Fibroblast of the conjunctiva (primary cell): ENCODE data around the gene DNAJC5.
"Not testable (repeated sequence)": the region's sequence is repeated elsewhere in the genome, so short reads cannot be mapped to it uniquely, and the experiment has no call there.

Experiments
- DNase-seq: peaks from one replicate; pipeline ENCODE4 v3.0.0-alpha.2; 2010; ENCODE audit warnings: low read depth

The DNAJC5 gene

GRCh38 chr20:63956664-63957003 is 61.7 kb downstream of the DNAJC5 start:
- no peak for DNase-seq

- DNase-seq = peak; percentile 59
Observed at GRCh38 chr20:63957004-63957689, 62.2 kb downstream of the DNAJC5 start.

- DNase-seq = no peak
Observed at GRCh38 chr20:63957690-63958441, 62.9 kb downstream of the DNAJC5 start.

- no peak for DNase-seq
Observed at GRCh38 chr20:63958471-63958870, 63.5 kb downstream of the DNAJC5 start.

GRCh38 chr20:63958964-63959698 is 64.2 kb downstream of the DNAJC5 start:
- DNase-seq = no peak

GRCh38 chr20:63959699-63960075 is 64.8 kb downstream of the DNAJC5 start:
- no peak for DNase-seq

GRCh38 chr20:63960654-63961621 is 66.0 kb downstream of the DNAJC5 start:
- not testable (repeated sequence) for DNase-seq

- no peak for DNase-seq
Observed at GRCh38 chr20:63961664-63962425, 66.9 kb downstream of the DNAJC5 start.

- no peak for DNase-seq
Observed at GRCh38 chr20:63962426-63963347, 67.8 kb downstream of the DNAJC5 start.

GRCh38 chr20:63963348-63963741 is 68.4 kb downstream of the DNAJC5 start:
- DNase-seq = no peak

GRCh38 chr20:63963784-63964301 is 68.9 kb downstream of the DNAJC5 start:
- no peak for DNase-seq

GRCh38 chr20:63964412-63964811 is 69.5 kb downstream of the DNAJC5 start:
- DNase-seq = no peak

- no peak for DNase-seq
Observed at GRCh38 chr20:63966172-63966943, 71.4 kb downstream of the DNAJC5 start.

- DNase-seq = no peak
Observed at GRCh38 chr20:63966944-63967322, 72.0 kb downstream of the DNAJC5 start.

- no peak for DNase-seq
Observed at GRCh38 chr20:63967330-63968135, 72.6 kb downstream of the DNAJC5 start.

- no peak for DNase-seq
Observed at GRCh38 chr20:63968136-63968927, 73.4 kb downstream of the DNAJC5 start.
